OCI-LY3 (cell line): ENCODE measurements around the gene CLDN14.

Experiments used
- CTCF ChIP-seq: fragments of 200-600, 300-600 bp; sonication (generic); IDR thresholded peaks from 2 replicates; pipeline ENCODE4 v1.5.1; 2014; ENCODE audit warnings: antibody characterized with exemption, low read length, low read depth
- EZH2phosphoT487 ChIP-seq: fragments of 200-600 bp; shearing (Covaris generic); IDR thresholded peaks from 2 replicates; pipeline ENCODE4 v1.6.1; 2018; ENCODE audit warnings: antibody characterized with exemption, mixed run types, low read depth

GRCh38 chr21:36454706-36455105 lies 25.2 kb downstream of the CLDN14 start:
- TF ChIP-seq CTCF (no peak), EZH2phosphoT487 (no peak)
